GM13976 (cell line): ENCODE measurements around the gene HAGH.

Experiments
- DNase-seq: peaks from one replicate; pipeline ENCODE4 v3.0.0; 2012; ENCODE audit warnings: low spot score
- CTCF ChIP-seq: IDR thresholded peaks from 2 replicates; pipeline ENCODE4 v1.5.1; 2012; ENCODE audit warnings: borderline replicate concordance, mild to moderate bottlenecking; ENCODE audit not compliant: insufficient read depth; ENCODE audit errors: extremely low read depth, missing control alignments, control extremely low read depth
- in situ Hi-C: fragments of 300-500 bp; cut with MboI; formaldehyde crosslinking; loops from one replicate; pipeline ENCODE4 v1.12.0; 2022; ENCODE audit warnings: low sequenced_read_pairs, mixed read lengths, inconsistent platforms; ENCODE audit not compliant: unreplicated experiment

HAGH gene

GRCh38 chr16:1766701-1767100 is 59.9 kb downstream of the HAGH start:
- no peak for TF ChIP-seq CTCF
- in situ Hi-C loops: no loop called here
- no peak for DNase-seq

GRCh38 chr16:1766231-1766630 is 60.4 kb downstream of the HAGH start:
- in situ Hi-C loops: no loop called here
- TF ChIP-seq CTCF: no peak

GRCh38 chr16:1765826-1766225 is 60.8 kb downstream of the HAGH start:
- in situ Hi-C loops: no loop called here
- no peak for DNase-seq
- no peak for TF ChIP-seq CTCF

More at GRCh38 chr16:1766231-1766630, 60.4 kb downstream of the HAGH start:
- no peak for DNase-seq

GRCh38 chr16:1764971-1765370 is 61.7 kb downstream of the HAGH start:
- no peak for DNase-seq
- no peak for TF ChIP-seq CTCF
- in situ Hi-C loops: no loop called here

- no peak for DNase-seq
- no peak for TF ChIP-seq CTCF
- in situ Hi-C loops: no loop called here
Observed at GRCh38 chr16:1763521-1764511, 62.8 kb downstream of the HAGH start.

GRCh38 chr16:1762879-1763520 is 63.6 kb downstream of the HAGH start:
- TF ChIP-seq CTCF: no peak
- in situ Hi-C loops: no loop called here
- DNase-seq: no peak
